K562 (cell line): ENCODE data around the gene NXN. TPM values are rescaled to one million over a fixed set of nuclear protein-coding genes. Genes with fewer than 3 reads are reported as not detected.
A peak's percentile ranks its signal among the peaks of the same experiment; 100 is the strongest.

Experiments used
- CBX2 ChIP-seq: fragments of 200-600 bp; sonication (generic); IDR thresholded peaks from one replicate; pipeline ENCODE4 v1.6.1; 2012; ENCODE audit warnings: mild to moderate bottlenecking, low read length, inconsistent platforms; ENCODE audit not compliant: insufficient read depth, poor library complexity, severe bottlenecking
- CHD1 ChIP-seq: fragments of 200-600 bp; sonication (generic); IDR thresholded peaks from one replicate; pipeline ENCODE4 v1.6.1; 2012; ENCODE audit warnings: mild to moderate bottlenecking, moderate library complexity, low read length, inconsistent platforms
- CREB1 ChIP-seq, 2 experiments: sonication (generic) in 1 of 2; formaldehyde crosslinking in 1 of 2; IDR thresholded peaks; 2 replicates each; pipeline versions ENCODE4 v1.6.1 to v1.8.0; 2012 to 2022; ENCODE audit warnings: inconsistent platforms in 1 of 2, mild to moderate bottlenecking in 1 of 2, missing genetic modification reagents in 1 of 2, moderate library complexity in 1 of 2
- HDAC2 ChIP-seq: fragments of 450-650 bp; IDR thresholded peaks from 2 replicates; pipeline ENCODE4 v1.6.1; 2016; ENCODE audit warnings: mild to moderate bottlenecking
- HMG20A ChIP-seq: fragments of 450-650 bp; formaldehyde crosslinking; conservative IDR thresholded peaks from 2 replicates; pipeline ENCODE4 v1.4.0; 2020; ENCODE audit warnings: mild to moderate bottlenecking, mixed read lengths
- HMGN3 ChIP-seq: IDR thresholded peaks from 2 replicates; pipeline ENCODE4 v1.6.1; 2011; ENCODE audit warnings: borderline replicate concordance, low read depth, mild to moderate bottlenecking, mixed read lengths, low read length; ENCODE audit not compliant: insufficient read length; ENCODE audit errors: extremely low read depth
- HNRNPUL1 ChIP-seq: fragments of 200-400 bp; formaldehyde crosslinking; IDR thresholded peaks from 2 replicates; pipeline ENCODE4 v1.6.1; 2017; ENCODE audit warnings: low read length
- KLF1 ChIP-seq: fragments of 450-650 bp; IDR thresholded peaks from 2 replicates; pipeline ENCODE4 v1.6.1; 2016; ENCODE audit warnings: missing genetic modification characterization, missing compliant biosample characterization
- NFATC3 ChIP-seq: fragments of 450-650 bp; IDR thresholded peaks from 2 replicates; pipeline ENCODE4 v1.6.1; 2017; ENCODE audit warnings: mild to moderate bottlenecking
- RBBP5 ChIP-seq: fragments of 200-600 bp; sonication (generic); IDR thresholded peaks from 2 replicates; pipeline ENCODE4 v1.6.1; 2012; ENCODE audit warnings: borderline replicate concordance, mild to moderate bottlenecking, low read length, control low read depth, inconsistent platforms; ENCODE audit not compliant: insufficient read depth, poor library complexity, severe bottlenecking
- ZBTB8A ChIP-seq: fragments of 450-650 bp; IDR thresholded peaks from 2 replicates; pipeline ENCODE4 v1.6.1; 2018; ENCODE audit warnings: mild to moderate bottlenecking, moderate library complexity; ENCODE audit not compliant: partially characterized antibody
- ZNF232 ChIP-seq: sonication (generic); formaldehyde crosslinking; IDR thresholded peaks from 2 replicates; pipeline ENCODE4 v1.8.0; 2022; ENCODE audit warnings: mild to moderate bottlenecking, missing genetic modification reagents
- ZNF699 ChIP-seq: fragments of 250-450 bp; sonication (Bioruptor Pico); IDR thresholded peaks from 2 replicates; pipeline ENCODE4 v1.8.0; 2021; ENCODE audit warnings: mild to moderate bottlenecking, moderate library complexity; ENCODE audit not compliant: insufficient replicate concordance
- polyA plus RNA-seq, 8 experiments: library from polyadenylated mRNA; depleted of rRNA in 4 of 8; stranded (reverse) in 5 of 8; unstranded in 3 of 8; fragments of >200 nt; fragmentation: Nextera tagmentation in 2 of 8; fragmentation: Illumina TruSeq in 1 of 8; extraction: Ambion mirVana in 2 of 8; extraction: Trizol in 1 of 8; gene quantifications; 2 replicates each; pipeline versions ENCODE4 v1.2.1 to v1.2.3, GENCODE V29; 2011 to 2014; ENCODE audit warnings: inconsistent platforms in 1 of 8, missing spikeins in 1 of 8
- total RNA-seq, 7 experiments: library from RNA; depleted of rRNA in 6 of 7; stranded (reverse); fragments of >200 nt in 6 of 7; fragmentation: Illumina TruSeq in 2 of 7; extraction: Trizol in 2 of 7; gene quantifications; 2 replicates each; pipeline versions ENCODE4 v1.2.1 to v1.2.3, GENCODE V29; 2011 to 2021; ENCODE audit warnings: low replicate concordance in 1 of 7
- TF ChIP-seq, protein P1 (sequence below): sonication (generic); formaldehyde crosslinking; IDR thresholded peaks from 2 replicates; pipeline ENCODE4 v1.8.1; 2022; ENCODE audit warnings: missing genetic modification reagents
- TF ChIP-seq, protein P2 (sequence below): fragments of 250-450 bp; sonication (Bioruptor Pico); IDR thresholded peaks from 2 replicates; pipeline ENCODE4 v1.5.0; 2021; ENCODE audit warnings: mild to moderate bottlenecking, moderate library complexity
- TF ChIP-seq, protein P3 (sequence below): fragments of 450-650 bp; IDR thresholded peaks from 2 replicates; pipeline ENCODE4 v1.6.1; 2014; ENCODE audit warnings: low read depth, mild to moderate bottlenecking, moderate library complexity, borderline replicate concordance
- TF ChIP-seq, protein P4 (sequence below): IDR thresholded peaks from 2 replicates; pipeline ENCODE4 v1.6.1; 2011; ENCODE audit warnings: borderline replicate concordance, low read depth, mild to moderate bottlenecking, moderate library complexity, low read length; ENCODE audit not compliant: insufficient read depth, poor library complexity, severe bottlenecking

Gene NXN
- total and polyA plus RNA-seq, 9 of the 15 experiments (the other 6 are each of a cell fraction or from before 2014, with no cell fraction given): 0.08 to 0.39 (median 0.29) TPM; not detected in 5

DNA sequence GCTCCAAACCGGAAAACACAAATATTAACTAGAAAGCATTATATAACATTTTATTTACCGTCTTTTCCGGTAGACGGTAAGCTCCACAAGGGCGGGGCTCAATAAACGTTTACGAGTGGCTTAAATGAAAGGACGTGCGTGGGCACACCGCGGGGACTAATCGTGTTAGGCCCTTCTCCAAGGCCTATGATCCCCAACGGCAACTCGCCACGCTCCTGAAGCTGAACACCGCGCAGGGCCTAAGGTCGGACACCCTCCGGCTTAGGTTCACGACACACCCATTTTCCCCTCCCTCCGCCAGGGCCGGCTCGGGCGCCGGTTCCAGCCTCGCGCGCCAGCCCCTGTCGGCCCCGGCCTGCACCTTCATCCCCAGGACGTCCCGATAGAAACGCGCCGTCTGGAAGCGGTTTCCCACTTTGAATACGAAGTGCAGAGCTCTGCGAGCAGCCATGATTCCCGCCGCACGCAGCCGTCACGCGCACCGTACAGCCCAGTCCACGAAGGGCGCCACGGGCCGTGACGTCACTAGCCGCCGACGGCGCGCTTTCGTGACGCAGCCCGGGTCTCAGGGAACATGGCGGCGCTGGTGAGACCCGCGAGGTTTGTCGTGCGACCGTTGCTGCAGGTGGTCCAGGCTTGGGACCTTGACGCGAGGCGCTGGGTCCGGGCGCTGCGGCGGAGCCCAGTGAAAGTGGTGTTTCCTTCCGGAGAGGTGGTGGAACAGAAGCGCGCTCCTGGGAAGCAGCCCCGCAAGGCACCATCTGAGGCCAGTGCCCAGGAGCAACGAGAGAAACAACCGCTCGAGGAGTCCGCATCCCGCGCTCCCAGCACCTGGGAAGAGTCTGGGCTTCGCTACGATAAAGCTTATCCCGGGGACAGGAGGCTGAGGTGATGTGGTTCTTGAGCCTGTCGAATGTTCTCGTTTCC, 197.5 kb downstream of the NXN start, which contains the start of the genes GLOD4 and MRM3 (continued):
- TF ChIP-seq HMG20A (no peak), RBBP5 (peak; percentile 99), CHD1 (no peak), HMGN3 (no peak), NFATC3 (no peak), KLF1 (tag) (peak; percentile 37; the same call in 1 of the 2 replicates), CBX2 (no peak), CREB1 (IDR thresholded peaks at IDR 0.05) (peak; percentile 100), CREB1 (CRISPR knock-in tag; IDR thresholded peaks at IDR 0.05) (peak; percentile 100), HNRNPUL1 (no peak), ZNF232 (CRISPR knock-in tag) (0 out of 2 replicates have a peak, but pooled peaks have one; percentile 32), HDAC2 (peak; percentile 62), ZNF699 (no peak), ZBTB8A (no peak)
- TF ChIP-seq, protein P1, sequence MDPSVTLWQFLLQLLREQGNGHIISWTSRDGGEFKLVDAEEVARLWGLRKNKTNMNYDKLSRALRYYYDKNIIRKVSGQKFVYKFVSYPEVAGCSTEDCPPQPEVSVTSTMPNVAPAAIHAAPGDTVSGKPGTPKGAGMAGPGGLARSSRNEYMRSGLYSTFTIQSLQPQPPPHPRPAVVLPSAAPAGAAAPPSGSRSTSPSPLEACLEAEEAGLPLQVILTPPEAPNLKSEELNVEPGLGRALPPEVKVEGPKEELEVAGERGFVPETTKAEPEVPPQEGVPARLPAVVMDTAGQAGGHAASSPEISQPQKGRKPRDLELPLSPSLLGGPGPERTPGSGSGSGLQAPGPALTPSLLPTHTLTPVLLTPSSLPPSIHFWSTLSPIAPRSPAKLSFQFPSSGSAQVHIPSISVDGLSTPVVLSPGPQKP (CRISPR knock-in tag): no peak
- TF ChIP-seq, protein P2, sequence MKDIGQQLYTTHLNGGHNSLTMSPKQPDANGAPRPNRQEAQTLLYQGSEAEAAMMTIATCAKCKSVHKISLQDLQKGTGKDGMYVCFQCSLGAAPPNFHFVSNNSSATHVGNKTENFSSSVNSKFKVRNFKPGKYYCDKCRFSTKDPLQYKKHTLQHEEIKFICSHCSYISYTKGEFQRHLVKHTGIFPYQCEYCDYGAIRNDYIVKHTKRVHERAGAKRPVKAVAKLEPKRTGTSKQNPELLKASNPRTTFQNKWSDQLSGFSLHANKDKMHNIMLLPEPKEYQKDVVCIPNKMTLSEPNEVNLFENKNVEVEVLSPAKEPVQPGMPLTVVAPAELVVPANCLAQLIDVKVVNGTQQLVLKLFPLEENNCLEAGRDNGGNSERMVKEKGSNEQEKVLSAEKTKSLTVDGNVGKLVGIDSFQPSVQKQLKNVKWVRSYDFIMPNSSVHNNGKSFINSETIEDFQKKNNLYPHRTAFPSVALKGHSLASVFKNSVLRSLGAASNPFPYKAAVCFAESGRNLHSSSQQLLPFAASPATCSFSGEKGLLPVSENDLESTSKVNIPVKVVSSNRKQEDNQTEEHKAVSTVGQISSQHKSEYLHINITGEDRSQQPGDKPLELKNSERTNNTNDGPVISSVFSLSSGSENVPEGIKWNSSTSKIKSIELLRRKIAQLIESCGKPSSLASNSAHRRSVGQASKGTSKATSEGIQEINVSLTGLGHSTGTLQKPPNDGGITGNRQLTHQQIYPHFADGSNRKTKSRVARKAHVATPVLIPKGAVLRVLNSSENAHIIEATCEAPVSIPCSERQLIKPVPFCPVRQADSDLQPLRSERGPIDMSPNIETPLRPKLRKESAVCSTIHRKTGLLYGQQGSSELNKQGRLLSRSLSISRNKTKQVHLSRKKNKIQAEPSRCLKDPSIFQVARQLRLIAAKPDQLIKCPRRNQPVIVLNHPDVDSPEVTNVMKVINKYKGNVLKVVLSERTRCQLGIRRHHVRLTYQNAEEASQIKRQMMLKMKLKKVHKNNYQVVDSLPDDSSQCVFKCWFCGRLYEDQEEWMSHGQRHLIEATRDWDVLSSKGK (CRISPR knock-in tag): no peak
- TF ChIP-seq, protein P3, sequence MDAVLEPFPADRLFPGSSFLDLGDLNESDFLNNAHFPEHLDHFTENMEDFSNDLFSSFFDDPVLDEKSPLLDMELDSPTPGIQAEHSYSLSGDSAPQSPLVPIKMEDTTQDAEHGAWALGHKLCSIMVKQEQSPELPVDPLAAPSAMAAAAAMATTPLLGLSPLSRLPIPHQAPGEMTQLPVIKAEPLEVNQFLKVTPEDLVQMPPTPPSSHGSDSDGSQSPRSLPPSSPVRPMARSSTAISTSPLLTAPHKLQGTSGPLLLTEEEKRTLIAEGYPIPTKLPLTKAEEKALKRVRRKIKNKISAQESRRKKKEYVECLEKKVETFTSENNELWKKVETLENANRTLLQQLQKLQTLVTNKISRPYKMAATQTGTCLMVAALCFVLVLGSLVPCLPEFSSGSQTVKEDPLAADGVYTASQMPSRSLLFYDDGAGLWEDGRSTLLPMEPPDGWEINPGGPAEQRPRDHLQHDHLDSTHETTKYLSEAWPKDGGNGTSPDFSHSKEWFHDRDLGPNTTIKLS: peak; percentile 64; the same call in 1 of the 2 replicates
- TF ChIP-seq, protein P4, sequence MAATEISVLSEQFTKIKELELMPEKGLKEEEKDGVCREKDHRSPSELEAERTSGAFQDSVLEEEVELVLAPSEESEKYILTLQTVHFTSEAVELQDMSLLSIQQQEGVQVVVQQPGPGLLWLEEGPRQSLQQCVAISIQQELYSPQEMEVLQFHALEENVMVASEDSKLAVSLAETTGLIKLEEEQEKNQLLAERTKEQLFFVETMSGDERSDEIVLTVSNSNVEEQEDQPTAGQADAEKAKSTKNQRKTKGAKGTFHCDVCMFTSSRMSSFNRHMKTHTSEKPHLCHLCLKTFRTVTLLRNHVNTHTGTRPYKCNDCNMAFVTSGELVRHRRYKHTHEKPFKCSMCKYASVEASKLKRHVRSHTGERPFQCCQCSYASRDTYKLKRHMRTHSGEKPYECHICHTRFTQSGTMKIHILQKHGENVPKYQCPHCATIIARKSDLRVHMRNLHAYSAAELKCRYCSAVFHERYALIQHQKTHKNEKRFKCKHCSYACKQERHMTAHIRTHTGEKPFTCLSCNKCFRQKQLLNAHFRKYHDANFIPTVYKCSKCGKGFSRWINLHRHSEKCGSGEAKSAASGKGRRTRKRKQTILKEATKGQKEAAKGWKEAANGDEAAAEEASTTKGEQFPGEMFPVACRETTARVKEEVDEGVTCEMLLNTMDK: no peak
